CD14-positive monocyte (primary cell): ENCODE data around the gene FXYD2. TPM values are rescaled to one million over a fixed set of nuclear protein-coding genes. Genes with fewer than 3 reads are reported as not detected.

Experiments used
- DNase-seq, 3 donors: peaks; one replicate each; pipeline ENCODE4 v3.0.0-alpha.2; 2011 to 2022
- H2AFZ ChIP-seq: 2 replicates; pipeline ENCODE4 v1.6.0; 2012; ENCODE audit warnings: mild to moderate bottlenecking, low read depth, low read length, inconsistent platforms; ENCODE audit not compliant: insufficient read depth, poor library complexity, severe bottlenecking
- H3K27ac ChIP-seq, 2 donors: 1 replicate in 1 of 2; 2 replicates in 1 of 2; pipeline ENCODE4 v1.5.1; 2012 to 2013; ENCODE audit warnings: low read length in 2 of 2, control low read depth in 1 of 2, inconsistent platforms in 1 of 2, low read depth in 1 of 2, mild to moderate bottlenecking in 1 of 2
- H3K27me3 ChIP-seq, 2 donors: one replicate each; pipeline versions ENCODE4 v1.6.0 to v1.6.1; 2011 to 2013; ENCODE audit warnings: low read length in 2 of 2; ENCODE audit not compliant: control insufficient read depth in 2 of 2, insufficient read depth in 2 of 2
- H3K36me3 ChIP-seq, 2 donors: replicated peaks in 1 of 2; 1 replicate in 1 of 2; 2 replicates in 1 of 2; pipeline versions ENCODE4 v1.5.1 to v1.6.1; 2012 to 2013; ENCODE audit warnings: low read length in 2 of 2, control low read depth in 1 of 2, inconsistent platforms in 1 of 2, mild to moderate bottlenecking in 1 of 2; ENCODE audit not compliant: insufficient read depth in 2 of 2, control insufficient read depth in 1 of 2
- H3K4me1 ChIP-seq, 2 donors: 1 replicate in 1 of 2; 2 replicates in 1 of 2; pipeline versions ENCODE4 v1.5.1 to v1.6.1; 2012 to 2013; ENCODE audit warnings: low read length in 2 of 2, control low read depth in 1 of 2, inconsistent platforms in 1 of 2, mild to moderate bottlenecking in 1 of 2, moderate library complexity in 1 of 2; ENCODE audit not compliant: insufficient read depth in 2 of 2, control insufficient read depth in 1 of 2
- H3K4me2 ChIP-seq: replicated peaks from 2 replicates; pipeline ENCODE3; 2012; ENCODE audit warnings: low read length, moderate library complexity, mild to moderate bottlenecking; ENCODE audit not compliant: poor library complexity, severe bottlenecking; ENCODE audit errors: extremely low read depth
- H3K4me3 ChIP-seq, 3 experiments: fragments of 200-600 bp in 1 of 3; sonication (generic) in 1 of 3; replicated peaks in 1 of 3; 1 replicate in 2 of 3; 2 replicates in 1 of 3; pipeline ENCODE4 v1.5.1; 2011 to 2013; ENCODE audit warnings: low read length in 3 of 3, mild to moderate bottlenecking in 3 of 3, control low read depth in 2 of 3, low read depth in 2 of 3, inconsistent platforms in 1 of 3, moderate library complexity in 1 of 3
- H3K79me2 ChIP-seq: 2 replicates; pipeline ENCODE4 v1.6.0; 2012; ENCODE audit warnings: mild to moderate bottlenecking, control low read depth, inconsistent platforms, low read length, moderate library complexity; ENCODE audit not compliant: insufficient read depth
- H3K9ac ChIP-seq: 2 replicates; pipeline ENCODE4 v1.6.0; 2017; ENCODE audit warnings: low read length, mild to moderate bottlenecking; ENCODE audit not compliant: insufficient read depth, poor library complexity, severe bottlenecking
- H3K9me3 ChIP-seq, 2 donors: replicated peaks in 1 of 2; 1 replicate in 1 of 2; 2 replicates in 1 of 2; pipeline versions ENCODE4 v1.5.1 to v1.6.1; 2012 to 2013; ENCODE audit warnings: low read length in 2 of 2, control low read depth in 1 of 2; ENCODE audit not compliant: control insufficient read depth in 1 of 2, insufficient read depth in 1 of 2
- H4K20me1 ChIP-seq: 2 replicates; pipeline ENCODE4 v1.6.0; 2012; ENCODE audit warnings: mild to moderate bottlenecking, low read length, control low read depth, moderate library complexity; ENCODE audit not compliant: insufficient read depth
- H3K27ac Mint-ChIP-seq, 7 donors: one replicate each; pipeline ENCODE4 v1.8.0; 2020; ENCODE audit warnings: mild to moderate bottlenecking in 7 of 7, mixed read lengths in 7 of 7, moderate library complexity in 6 of 7, inconsistent platforms in 2 of 7
- H3K27me3 Mint-ChIP-seq, 3 donors: one replicate each; pipeline ENCODE4 v1.8.0; 2021 to 2022; ENCODE audit warnings: low read depth in 3 of 3, mild to moderate bottlenecking in 3 of 3, mixed read lengths in 3 of 3, moderate library complexity in 3 of 3, inconsistent platforms in 1 of 3
- H3K36me3 Mint-ChIP-seq, 2 donors: one replicate each; pipeline ENCODE4 v1.8.0; 2020; ENCODE audit warnings: mixed read lengths in 2 of 2, inconsistent platforms in 1 of 2, mild to moderate bottlenecking in 1 of 2
- H3K4me1 Mint-ChIP-seq: one replicate; pipeline ENCODE4 v1.8.0; 2020; ENCODE audit warnings: mild to moderate bottlenecking, mixed read lengths
- H3K4me3 Mint-ChIP-seq, 2 donors: one replicate each; pipeline ENCODE4 v1.8.0; 2020; ENCODE audit warnings: mild to moderate bottlenecking in 2 of 2, mixed read lengths in 2 of 2, moderate library complexity in 1 of 2
- H3K9me3 Mint-ChIP-seq, 7 donors: one replicate each; pipeline ENCODE4 v1.8.0; 2020 to 2022; ENCODE audit warnings: mixed read lengths in 7 of 7, mild to moderate bottlenecking in 6 of 7, moderate library complexity in 6 of 7, inconsistent platforms in 2 of 7
- WGBS: methylation state at CpG from one replicate; pipeline ENCODE4 v1.1.5; 2013; ENCODE audit warnings: missing lambda C conversion rate; ENCODE audit not compliant: insufficient coverage; 5-methylcytosine and 5-hydroxymethylcytosine counted together
- intact Hi-C, 2 donors: fragments of 100-400 bp; cut with micrococcal nuclease; formaldehyde crosslinking; loops; one replicate each; pipeline versions ENCODE4 v1.15.0 to v1.15.1; 2023
- polyA plus RNA-seq, 3 donors: library from polyadenylated mRNA; depleted of rRNA in 1 of 3; unstranded in 2 of 3; stranded (reverse) in 1 of 3; fragments of 300-500 nt in 2 of 3; fragments of >200 nt in 1 of 3; fragmentation: Illumina TruSeq in 2 of 3; gene quantifications; 1 replicate in 2 of 3; 2 replicates in 1 of 3; pipeline ENCODE4 v1.2.3, GENCODE V29; 2012 to 2021
- TF ChIP-seq, protein P1 (sequence below): fragments of 200-600 bp; IDR thresholded peaks from one replicate; pipeline ENCODE4 v1.8.0; 2022; ENCODE audit warnings: antibody characterized with exemption, mild to moderate bottlenecking

FXYD2 gene
- polyA plus RNA-seq, 3 donors = 0.96 to 4.4 (median 2.5) TPM

DNA sequence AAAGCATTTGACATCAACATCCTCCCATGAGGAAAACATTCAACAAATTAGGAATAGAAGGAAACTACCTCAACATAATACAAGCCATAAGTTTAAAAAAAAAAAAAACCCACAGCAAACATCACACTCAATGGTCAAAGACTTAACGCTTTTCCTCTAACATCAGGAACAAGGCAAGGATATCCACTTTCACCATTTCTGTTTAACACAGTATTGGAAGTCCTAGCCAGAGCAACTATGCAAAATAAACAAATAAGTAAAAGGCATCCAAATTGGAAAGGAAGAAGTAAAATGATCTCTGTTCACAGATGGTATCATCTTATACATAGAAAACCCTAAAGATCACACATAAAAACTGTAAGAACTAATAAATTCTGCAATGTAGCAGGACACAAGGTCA lies 38.8 kb upstream of the FXYD2 start:
- Mint-ChIP-seq H3K36me3 (no peaks in the 10 kb centered on the region), H3K9me3 (peaks cover 0 to 1% (median 0%) of the 10 kb centered on the region in 7 donors), H3K27me3 (peaks cover 1 to 5% (median 4%) of the 10 kb centered on the region in 3 donors), H3K4me3 (no peak overlapping the region), H3K4me1 (peaks cover 15% of the 10 kb centered on the region), H3K27ac (no peak overlapping the region)
- DNase-seq = no peak
- Histone ChIP-seq H2AFZ (no peak overlapping the region), H3K36me3 (no peaks in the 10 kb centered on the region), H3K4me1 (peaks cover 7 to 11% of the 10 kb centered on the region in 2 donors), H3K9me3 (no peaks in the 10 kb centered on the region), H3K79me2 (no peaks in the 10 kb centered on the region), H3K9ac (no peak overlapping the region), H3K4me3 (no peak overlapping the region), H3K27ac (no peak overlapping the region), H3K27me3 (no peaks in the 10 kb centered on the region), H3K4me2 (no peak overlapping the region), H4K20me1 (no peaks in the 10 kb centered on the region)
- TF ChIP-seq, protein P1, sequence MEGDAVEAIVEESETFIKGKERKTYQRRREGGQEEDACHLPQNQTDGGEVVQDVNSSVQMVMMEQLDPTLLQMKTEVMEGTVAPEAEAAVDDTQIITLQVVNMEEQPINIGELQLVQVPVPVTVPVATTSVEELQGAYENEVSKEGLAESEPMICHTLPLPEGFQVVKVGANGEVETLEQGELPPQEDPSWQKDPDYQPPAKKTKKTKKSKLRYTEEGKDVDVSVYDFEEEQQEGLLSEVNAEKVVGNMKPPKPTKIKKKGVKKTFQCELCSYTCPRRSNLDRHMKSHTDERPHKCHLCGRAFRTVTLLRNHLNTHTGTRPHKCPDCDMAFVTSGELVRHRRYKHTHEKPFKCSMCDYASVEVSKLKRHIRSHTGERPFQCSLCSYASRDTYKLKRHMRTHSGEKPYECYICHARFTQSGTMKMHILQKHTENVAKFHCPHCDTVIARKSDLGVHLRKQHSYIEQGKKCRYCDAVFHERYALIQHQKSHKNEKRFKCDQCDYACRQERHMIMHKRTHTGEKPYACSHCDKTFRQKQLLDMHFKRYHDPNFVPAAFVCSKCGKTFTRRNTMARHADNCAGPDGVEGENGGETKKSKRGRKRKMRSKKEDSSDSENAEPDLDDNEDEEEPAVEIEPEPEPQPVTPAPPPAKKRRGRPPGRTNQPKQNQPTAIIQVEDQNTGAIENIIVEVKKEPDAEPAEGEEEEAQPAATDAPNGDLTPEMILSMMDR = no peak
- no CpG with 5 or more reads among the region's 1 CpG for WGBS
- intact Hi-C loops = no loop called here

DNA sequence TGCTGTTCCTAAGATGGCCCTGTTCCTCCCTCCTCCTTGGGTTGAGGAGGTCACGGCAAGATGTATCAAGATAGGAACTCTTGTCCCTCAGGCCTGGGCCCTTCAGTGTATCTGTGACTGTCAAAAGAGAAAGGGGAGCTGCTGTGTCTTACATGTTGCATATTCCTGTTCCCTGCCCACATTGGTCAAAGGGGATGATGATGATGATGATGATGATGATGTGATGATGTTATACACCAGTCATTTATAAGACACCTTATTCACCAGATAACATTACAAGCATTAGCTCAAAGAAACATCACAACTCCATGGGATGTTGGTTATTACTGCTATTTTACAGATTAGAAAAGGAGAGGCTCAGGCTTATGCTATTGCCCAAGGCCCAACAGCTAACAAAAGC lies 38.2 kb upstream of the FXYD2 start:
- no peak overlapping the region for H3K27ac ChIP-seq
- H3K27me3 Mint-ChIP-seq = peaks cover 1 to 5% (median 3%) of the 10 kb centered on the region in 3 donors
- H3K9me3 Mint-ChIP-seq = peaks cover 0 to 1% (median 0%) of the 10 kb centered on the region in 7 donors
- no peak overlapping the region for H3K27ac Mint-ChIP-seq
- WGBS = no CpG with 5 or more reads among the region's 1 CpG
- H3K36me3 Mint-ChIP-seq = no peaks in the 10 kb centered on the region
- H3K4me3 Mint-ChIP-seq = no peak overlapping the region
- H3K27me3 ChIP-seq = no peaks in the 10 kb centered on the region
- H3K4me1 Mint-ChIP-seq = peaks cover 19% of the 10 kb centered on the region
- H3K9ac ChIP-seq = no peak overlapping the region
- H3K79me2 ChIP-seq = no peaks in the 10 kb centered on the region
- H4K20me1 ChIP-seq = no peaks in the 10 kb centered on the region
- no peak overlapping the region for H3K4me3 ChIP-seq
- intact Hi-C loops = no loop called here
- DNase-seq = no peak
- no peak overlapping the region for H2AFZ ChIP-seq
- H3K36me3 ChIP-seq = no peaks in the 10 kb centered on the region
- TF ChIP-seq, protein P1 = no peak
- peaks cover 7 to 15% of the 10 kb centered on the region in 2 donors for H3K4me1 ChIP-seq
- no peak overlapping the region for H3K4me2 ChIP-seq
- H3K9me3 ChIP-seq = no peaks in the 10 kb centered on the region
